G401.6 (cell line): ENCODE measurements around the gene CDC6.

Experiments used
- FAIRE-seq: peaks from 2 replicates; lab custom pipeline; 2012; peaks lifted over from hg19 to GRCh38; lab: Jason Lieb, UNC

CDC6 gene

GRCh38 chr17:40352237-40352778 is 64.6 kb downstream of the CDC6 start:
- no peak for FAIRE-seq

- FAIRE-seq, result no peak
These were observed 65.2 kb downstream of the CDC6 start for GRCh38 chr17:40352779-40353394.
